ENCODE data around the gene SLC40A1.

Gene SLC40A1

GRCh38 chr2:189548666-189549448, 31.7 kb downstream of the SLC40A1 start:
- peaks cover 6% of the 10 kb centered on the region for H3K4me1 Mint-ChIP-seq
- H3K4me3 Mint-ChIP-seq = no peak overlapping the region
- no peak for TF ChIP-seq CTCF (IDR thresholded peaks at IDR 0.05)
- H3K36me3 Mint-ChIP-seq (ENCODE audit: low read depth) = no peaks in the 10 kb centered on the region
- no peak for DNase-seq
- no peaks in the 10 kb centered on the region for H3K27me3 Mint-ChIP-seq (ENCODE audit: low read depth, poor library complexity)
- no peaks in the 10 kb centered on the region for H3K9me3 Mint-ChIP-seq
- peak overlapping the region; percentile 25 for H3K27ac Mint-ChIP-seq

GRCh38 chr2:189545418-189545817, 35.2 kb downstream of the SLC40A1 start:
- no peak for TF ChIP-seq CTCF (IDR thresholded peaks at IDR 0.05)
- no peak overlapping the region for H3K4me3 Mint-ChIP-seq
- peaks cover 6% of the 10 kb centered on the region for H3K4me1 Mint-ChIP-seq
- no peaks in the 10 kb centered on the region for H3K9me3 Mint-ChIP-seq
- H3K36me3 Mint-ChIP-seq (ENCODE audit: low read depth) = no peaks in the 10 kb centered on the region
- H3K27me3 Mint-ChIP-seq (ENCODE audit: low read depth, poor library complexity) = no peaks in the 10 kb centered on the region
- H3K27ac Mint-ChIP-seq = no peak overlapping the region
- no peak for DNase-seq

GRCh38 chr2:189544318-189545042, 36.1 kb downstream of the SLC40A1 start:
- TF ChIP-seq CTCF (IDR thresholded peaks at IDR 0.05) = no peak
- Mint-ChIP-seq H3K4me1 (peaks cover 6% of the 10 kb centered on the region), H3K9me3 (no peaks in the 10 kb centered on the region), H3K27ac (no peak overlapping the region), H3K4me3 (no peak overlapping the region), H3K27me3 (ENCODE audit: low read depth, poor library complexity) (no peaks in the 10 kb centered on the region), H3K36me3 (ENCODE audit: low read depth) (no peaks in the 10 kb centered on the region)
- no peak for DNase-seq

GRCh38 chr2:189543367-189543766, 37.2 kb downstream of the SLC40A1 start:
- Mint-ChIP-seq H3K36me3 (ENCODE audit: low read depth) (no peaks in the 10 kb centered on the region), H3K27me3 (ENCODE audit: low read depth, poor library complexity) (no peaks in the 10 kb centered on the region), H3K4me3 (no peak overlapping the region), H3K9me3 (no peaks in the 10 kb centered on the region), H3K4me1 (no peaks in the 10 kb centered on the region), H3K27ac (no peak overlapping the region)
- TF ChIP-seq CTCF (IDR thresholded peaks at IDR 0.05) = no peak
- no peak for DNase-seq

GRCh38 chr2:189542145-189542882, 38.3 kb downstream of the SLC40A1 start:
- Mint-ChIP-seq H3K4me1 (no peaks in the 10 kb centered on the region), H3K36me3 (ENCODE audit: low read depth) (no peaks in the 10 kb centered on the region), H3K4me3 (no peak overlapping the region), H3K27ac (no peak overlapping the region), H3K9me3 (no peaks in the 10 kb centered on the region), H3K27me3 (ENCODE audit: low read depth, poor library complexity) (no peaks in the 10 kb centered on the region)
- no peak for TF ChIP-seq CTCF (IDR thresholded peaks at IDR 0.05)
- no peak for DNase-seq

All from nephron progenitor cell (in vitro differentiated cells).